Lung (tissue), 13 donors: ENCODE measurements around the gene DDX39B. TPM values are rescaled to one million over a fixed set of nuclear protein-coding genes. Genes with fewer than 3 reads are reported as not detected.

Experiments used
- ATAC-seq: fragments of 200-7000 bp; cut with Tn5 transposase; one replicate; pipeline ENCODE4 v1.9.1; 2020; ENCODE audit warnings: moderate number of reproducible peaks; ENCODE audit not compliant: insufficient read depth, low FRiP score
- DNase-seq, 3 donors: peaks; one replicate each; pipeline ENCODE4 v3.0.0-alpha.2; 2013 to 2017
- H3K27ac ChIP-seq, 2 donors: one replicate each; pipeline ENCODE4 v1.5.1; 2013; ENCODE audit warnings: mild to moderate bottlenecking in 2 of 2, moderate library complexity in 2 of 2, control low read depth in 1 of 2, inconsistent platforms in 1 of 2, low read depth in 1 of 2, low read length in 1 of 2
- H3K27me3 ChIP-seq, 3 donors: one replicate each; pipeline ENCODE4 v1.5.1; 2013; ENCODE audit warnings: low read length in 2 of 3; ENCODE audit not compliant: control insufficient read depth in 3 of 3, insufficient read depth in 3 of 3
- H3K36me3 ChIP-seq, 4 donors: one replicate each; pipeline ENCODE4 v1.5.1; 2013; ENCODE audit warnings: low read length in 4 of 4, mild to moderate bottlenecking in 1 of 4, moderate library complexity in 1 of 4; ENCODE audit not compliant: control insufficient read depth in 4 of 4, insufficient read depth in 4 of 4
- H3K4me1 ChIP-seq, 5 donors: one replicate each; pipeline ENCODE4 v1.5.1; 2013; ENCODE audit warnings: low read length in 5 of 5, mild to moderate bottlenecking in 2 of 5, moderate library complexity in 1 of 5; ENCODE audit not compliant: control insufficient read depth in 5 of 5, insufficient read depth in 5 of 5
- H3K4me3 ChIP-seq: one replicate; pipeline ENCODE4 v1.5.1; 2013; ENCODE audit warnings: mild to moderate bottlenecking, control low read depth, moderate library complexity
- H3K9ac ChIP-seq, 2 donors: one replicate each; pipeline ENCODE4 v1.5.1; 2013; ENCODE audit warnings: low read length in 2 of 2, control low read depth in 1 of 2; ENCODE audit not compliant: insufficient read depth in 1 of 2
- H3K9me3 ChIP-seq, 4 donors: one replicate each; pipeline ENCODE4 v1.5.1; 2013; ENCODE audit warnings: low read length in 3 of 4, mild to moderate bottlenecking in 1 of 4, moderate library complexity in 1 of 4; ENCODE audit not compliant: control insufficient read depth in 4 of 4, insufficient read depth in 3 of 4
- WGBS, 2 donors: extraction: QIAGEN DNeasy Blood & Tissue Kit; methylation state at CpG; one replicate each; pipeline ENCODE4 v1.1.7; 2013; 5-methylcytosine and 5-hydroxymethylcytosine counted together
- polyA plus RNA-seq, 2 donors: library from polyadenylated mRNA; stranded (reverse); fragments of 200-250 nt; gene quantifications; one replicate each; pipeline ENCODE4 v1.2.1, GENCODE V29; 2013
- small RNA-seq: library from RNA; depleted of rRNA; stranded (forward); fragments of <200 nt; gene quantifications from one replicate; pipeline ENCODE3, GENCODE V24; 2014; ENCODE audit warnings: low replicate concordance
- total RNA-seq, 2 donors: library from RNA; depleted of rRNA in 1 of 2; stranded (reverse); fragments of >200 nt in 1 of 2; gene quantifications; one replicate each; pipeline ENCODE4 v1.2.1, GENCODE V29; 2014 to 2021
- TF ChIP-seq, protein P1 (sequence below): IDR thresholded peaks from 2 replicates; pipeline ENCODE4 v1.5.1; 2012; ENCODE audit warnings: mild to moderate bottlenecking; ENCODE audit errors: control extremely low read depth, extremely low read depth
- donor health status: control.
- donor health status: control.
- donor health status: Bipolar disorder and iron deficiency.
- donor health status: healthy.
- donor health status: DM: yes; HTN: yes; CAD: no.

The DDX39B gene
- total and polyA plus RNA-seq, 4 donors: 316 to 418 (median 336) TPM

DNA sequence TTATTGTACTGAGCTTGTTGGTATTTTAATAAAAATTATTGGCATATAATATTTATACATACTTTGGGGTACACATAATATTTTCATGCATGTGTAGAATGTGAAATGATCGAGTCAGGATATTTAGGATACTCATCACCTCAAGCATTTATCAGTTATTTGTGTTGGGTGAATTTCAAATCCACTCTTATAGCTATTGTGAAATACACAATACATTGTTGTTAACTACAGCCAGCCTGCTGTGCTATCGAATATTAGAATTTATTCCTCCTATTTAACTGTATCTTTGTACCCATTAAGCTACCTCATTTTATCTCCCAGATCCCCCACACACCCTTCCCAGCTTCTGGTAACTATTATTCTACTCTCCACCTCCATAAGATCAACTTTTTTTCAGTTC lies 58.4 kb downstream of the DDX39B start:
- Histone ChIP-seq H3K36me3 (no peaks in the 10 kb centered on the region), H3K9me3 (no peaks in the 10 kb centered on the region), H3K27ac (no peak overlapping the region), H3K4me3 (no peak overlapping the region), H3K9ac (no peak overlapping the region), H3K27me3 (peaks cover 0 to 13% (median 0%) of the 10 kb centered on the region in 3 donors), H3K4me1 (no peaks in the 10 kb centered on the region)
- no peak for DNase-seq
- 57 to 90% methylated on average over 2 of the region's 2 CpGs for WGBS, 2 donors
- TF ChIP-seq, protein P1, sequence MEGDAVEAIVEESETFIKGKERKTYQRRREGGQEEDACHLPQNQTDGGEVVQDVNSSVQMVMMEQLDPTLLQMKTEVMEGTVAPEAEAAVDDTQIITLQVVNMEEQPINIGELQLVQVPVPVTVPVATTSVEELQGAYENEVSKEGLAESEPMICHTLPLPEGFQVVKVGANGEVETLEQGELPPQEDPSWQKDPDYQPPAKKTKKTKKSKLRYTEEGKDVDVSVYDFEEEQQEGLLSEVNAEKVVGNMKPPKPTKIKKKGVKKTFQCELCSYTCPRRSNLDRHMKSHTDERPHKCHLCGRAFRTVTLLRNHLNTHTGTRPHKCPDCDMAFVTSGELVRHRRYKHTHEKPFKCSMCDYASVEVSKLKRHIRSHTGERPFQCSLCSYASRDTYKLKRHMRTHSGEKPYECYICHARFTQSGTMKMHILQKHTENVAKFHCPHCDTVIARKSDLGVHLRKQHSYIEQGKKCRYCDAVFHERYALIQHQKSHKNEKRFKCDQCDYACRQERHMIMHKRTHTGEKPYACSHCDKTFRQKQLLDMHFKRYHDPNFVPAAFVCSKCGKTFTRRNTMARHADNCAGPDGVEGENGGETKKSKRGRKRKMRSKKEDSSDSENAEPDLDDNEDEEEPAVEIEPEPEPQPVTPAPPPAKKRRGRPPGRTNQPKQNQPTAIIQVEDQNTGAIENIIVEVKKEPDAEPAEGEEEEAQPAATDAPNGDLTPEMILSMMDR: no peak
- ATAC-seq: no peak

DNA sequence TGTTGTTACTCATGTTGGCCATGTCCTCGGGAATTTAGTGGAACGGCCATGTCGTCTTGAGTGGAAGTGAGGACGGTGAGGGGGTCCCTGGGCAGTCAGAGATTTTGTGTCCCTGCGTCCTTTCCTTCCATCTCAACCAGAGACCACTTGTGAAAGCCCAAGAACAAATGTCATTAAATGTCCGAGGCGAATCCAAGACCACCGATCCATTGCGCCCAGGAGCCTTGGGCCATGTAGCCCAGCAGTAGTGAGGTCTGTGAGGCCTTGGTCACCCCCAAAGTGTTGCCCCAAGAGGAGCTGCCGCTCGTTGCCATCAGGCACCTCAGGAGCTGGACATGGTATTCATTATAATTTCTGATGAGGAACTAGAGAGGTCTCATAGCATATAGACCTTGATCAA lies 61.2 kb downstream of the DDX39B start:
- 78 to 92% methylated on average over 11 of the region's 11 CpGs for WGBS, 2 donors
- no peaks in the 10 kb centered on the region for H3K9me3 ChIP-seq
- no peak for ATAC-seq
- TF ChIP-seq, protein P1: no peak
- peaks cover 0 to 24% (median 0%) of the 10 kb centered on the region in 3 donors for H3K27me3 ChIP-seq
- DNase-seq: no peak
- H3K4me1 ChIP-seq: no peaks in the 10 kb centered on the region
- no peak overlapping the region for H3K9ac ChIP-seq
- no peaks in the 10 kb centered on the region for H3K36me3 ChIP-seq
- H3K27ac ChIP-seq: no peak overlapping the region
- no peak overlapping the region for H3K4me3 ChIP-seq

Small RNA genes within 50 kb of the gene (small RNA-seq; reads per million reads assigned to genes)
- gene AL663061.1: not detected
- gene RF00019: not detected
- gene SNORD117: 450 reads per million, percentile 99 among the genes with 10 or more reads in this experiment
- not detected for gene SNORD84

Other genes with a start within 250 kb of the DDX39B start
- 1,000 to 10,000 TPM in 1 of 2 donors, 100 to 1,000 TPM in 1; 668 to 1,563 TPM for gene HLA-B, start 184.8 kb downstream of the DDX39B start, total RNA-seq
- gene HLA-B, start 184.8 kb downstream of the DDX39B start, polyA plus RNA-seq: 1,000 to 10,000 TPM; 1,310 to 3,772 TPM
- 10 to 100 TPM; 16.5 to 48.2 TPM for gene MICA, start 138.4 kb downstream of the DDX39B start, total RNA-seq
- 10 to 100 TPM; 27.7 to 28.0 TPM for gene MICA, start 138.4 kb downstream of the DDX39B start, polyA plus RNA-seq
- gene MICB, start 43.9 kb downstream of the DDX39B start, total RNA-seq: 1 to 10 TPM; 5.3 to 9.6 TPM
- gene MICB, start 43.9 kb downstream of the DDX39B start, polyA plus RNA-seq: 10 to 100 TPM in 1 of 2 donors, 1 to 10 TPM in 1; 3.8 to 10.2 TPM
- not detected for gene MCCD1, start 13.0 kb downstream of the DDX39B start, total RNA-seq
- gene MCCD1, start 13.0 kb downstream of the DDX39B start, polyA plus RNA-seq: not detected
- gene ATP6V1G2, start 4.6 kb upstream of the DDX39B start, total RNA-seq: 1 to 10 TPM in 1 of 2 donors, under 1 TPM in 1; 0.28 to 1.5 TPM
- gene ATP6V1G2, start 4.6 kb upstream of the DDX39B start, polyA plus RNA-seq: under 1 TPM; 0.47 to 0.56 TPM
- 10 to 100 TPM; 13.5 to 19.2 TPM for gene NFKBIL1, start 5.6 kb upstream of the DDX39B start, total RNA-seq
- gene NFKBIL1, start 5.6 kb upstream of the DDX39B start, polyA plus RNA-seq: 10 to 100 TPM; 18.9 to 32.2 TPM
- gene LTA, start 30.3 kb upstream of the DDX39B start, total RNA-seq: 1 to 10 TPM in 1 of 2 donors, under 1 TPM in 1; 0.54 to 1.2 TPM
- under 1 TPM; 0.28 to 0.40 TPM for gene LTA, start 30.3 kb upstream of the DDX39B start, polyA plus RNA-seq
- 1 to 10 TPM in 1 of 2 donors, under 1 TPM in 1; 0.23 to 6.6 TPM for gene TNF, start 33.6 kb upstream of the DDX39B start, total RNA-seq
- 10 to 100 TPM in 1 of 2 donors, 1 to 10 TPM in 1; 1.6 to 15.7 TPM for gene TNF, start 33.6 kb upstream of the DDX39B start, polyA plus RNA-seq
- gene LTB, start 40.4 kb upstream of the DDX39B start, total RNA-seq: 10 to 100 TPM in 1 of 2 donors, 1 to 10 TPM in 1; 9.9 to 14.6 TPM
- gene LTB, start 40.4 kb upstream of the DDX39B start, polyA plus RNA-seq: 10 to 100 TPM in 1 of 2 donors, 1 to 10 TPM in 1; 9.8 to 31.9 TPM
- gene LST1, start 44.3 kb upstream of the DDX39B start, total RNA-seq: 10 to 100 TPM in 1 of 2 donors, 1 to 10 TPM in 1; 9.6 to 78.8 TPM
- 100 to 1,000 TPM in 1 of 2 donors, 10 to 100 TPM in 1; 96.1 to 164 TPM for gene LST1, start 44.3 kb upstream of the DDX39B start, polyA plus RNA-seq
- under 1 TPM in 1 of 2 donors, not detected in 1; 0.64 TPM for gene NCR3, start 51.0 kb upstream of the DDX39B start, total RNA-seq
- under 1 TPM; 0.61 TPM for gene NCR3, start 51.0 kb upstream of the DDX39B start, polyA plus RNA-seq
- gene AIF1, start 73.2 kb upstream of the DDX39B start, total RNA-seq: 10 to 100 TPM; 38.7 to 86.0 TPM
- 100 to 1,000 TPM in 1 of 2 donors, 10 to 100 TPM in 1; 89.9 to 345 TPM for gene AIF1, start 73.2 kb upstream of the DDX39B start, polyA plus RNA-seq
- 100 to 1,000 TPM in 1 of 2 donors, 10 to 100 TPM in 1; 73.7 to 157 TPM for gene PRRC2A, start 78.7 kb upstream of the DDX39B start, total RNA-seq
- gene PRRC2A, start 78.7 kb upstream of the DDX39B start, polyA plus RNA-seq: 100 to 1,000 TPM in 1 of 2 donors, 10 to 100 TPM in 1; 90.4 to 115 TPM
- 100 to 1,000 TPM; 164 to 259 TPM for gene BAG6, start 110.7 kb upstream of the DDX39B start, total RNA-seq
- gene BAG6, start 110.7 kb upstream of the DDX39B start, polyA plus RNA-seq: 100 to 1,000 TPM; 189 to 322 TPM
- gene APOM, start 113.9 kb upstream of the DDX39B start, total RNA-seq: 1 to 10 TPM; 1.3 to 2.5 TPM
- gene APOM, start 113.9 kb upstream of the DDX39B start, polyA plus RNA-seq: 1 to 10 TPM; 2.2 to 8.8 TPM
- gene C6orf47, start 118.8 kb upstream of the DDX39B start, total RNA-seq: 10 to 100 TPM; 18.9 to 26.8 TPM
- gene C6orf47, start 118.8 kb upstream of the DDX39B start, polyA plus RNA-seq: 10 to 100 TPM; 23.5 to 24.5 TPM
- gene GPANK1, start 123.0 kb upstream of the DDX39B start, total RNA-seq: 10 to 100 TPM; 13.3 to 16.6 TPM
- gene GPANK1, start 123.0 kb upstream of the DDX39B start, polyA plus RNA-seq: 10 to 100 TPM; 12.7 to 15.7 TPM
- gene CSNK2B, start 124.1 kb upstream of the DDX39B start, total RNA-seq: 100 to 1,000 TPM; 114 to 123 TPM
- 100 to 1,000 TPM; 150 to 154 TPM for gene CSNK2B, start 124.1 kb upstream of the DDX39B start, polyA plus RNA-seq
- 10 to 100 TPM in 1 of 2 donors, 1 to 10 TPM in 1; 5.7 to 13.7 TPM for gene LY6G5B, start 128.0 kb upstream of the DDX39B start, total RNA-seq
- 1 to 10 TPM; 7.6 to 8.8 TPM for gene LY6G5B, start 128.0 kb upstream of the DDX39B start, polyA plus RNA-seq
- gene LY6G5C, start 139.1 kb upstream of the DDX39B start, total RNA-seq: 1 to 10 TPM; 3.0 to 5.0 TPM
- 1 to 10 TPM; 2.8 to 3.9 TPM for gene LY6G5C, start 139.1 kb upstream of the DDX39B start, polyA plus RNA-seq
- gene ABHD16A, start 161.3 kb upstream of the DDX39B start, total RNA-seq: 10 to 100 TPM; 49.5 to 57.7 TPM
- gene ABHD16A, start 161.3 kb upstream of the DDX39B start, polyA plus RNA-seq: 10 to 100 TPM; 30.6 to 68.6 TPM
- under 1 TPM in 1 of 2 donors, not detected in 1; 0.21 TPM for gene LY6G6F, start 164.9 kb upstream of the DDX39B start, total RNA-seq
- 1 to 10 TPM in 1 of 2 donors, not detected in 1; 2.2 TPM for gene LY6G6F, start 164.9 kb upstream of the DDX39B start, polyA plus RNA-seq
- gene LY6G6D, start 173.3 kb upstream of the DDX39B start, total RNA-seq: not detected
- gene LY6G6D, start 173.3 kb upstream of the DDX39B start, polyA plus RNA-seq: not detected
- gene LY6G6C, start 179.7 kb upstream of the DDX39B start, total RNA-seq: not detected
- under 1 TPM; 0.14 to 0.16 TPM for gene LY6G6C, start 179.7 kb upstream of the DDX39B start, polyA plus RNA-seq
- gene MPIG6B, start 181.4 kb upstream of the DDX39B start, total RNA-seq: 1 to 10 TPM in 1 of 2 donors, under 1 TPM in 1; 0.64 to 1.1 TPM
- 1 to 10 TPM in 1 of 2 donors, under 1 TPM in 1; 0.45 to 2.3 TPM for gene MPIG6B, start 181.4 kb upstream of the DDX39B start, polyA plus RNA-seq
- gene DDAH2, start 187.3 kb upstream of the DDX39B start, total RNA-seq: 10 to 100 TPM; 60.3 to 80.0 TPM
- gene DDAH2, start 187.3 kb upstream of the DDX39B start, polyA plus RNA-seq: 100 to 1,000 TPM; 103 to 130 TPM
- gene CLIC1, start 194.5 kb upstream of the DDX39B start, total RNA-seq: 100 to 1,000 TPM; 231 to 368 TPM
- 100 to 1,000 TPM; 387 to 763 TPM for gene CLIC1, start 194.5 kb upstream of the DDX39B start, polyA plus RNA-seq
- 10 to 100 TPM; 11.6 to 17.8 TPM for gene MSH5, start 198.0 kb upstream of the DDX39B start, total RNA-seq
- gene MSH5, start 198.0 kb upstream of the DDX39B start, polyA plus RNA-seq: 10 to 100 TPM in 1 of 2 donors, 1 to 10 TPM in 1; 4.5 to 15.1 TPM
- 1 to 10 TPM; 1.7 to 4.4 TPM for gene SAPCD1, start 220.7 kb upstream of the DDX39B start, total RNA-seq
- 1 to 10 TPM; 1.3 to 6.3 TPM for gene SAPCD1, start 220.7 kb upstream of the DDX39B start, polyA plus RNA-seq
- gene VWA7, start 235.3 kb upstream of the DDX39B start, total RNA-seq: 10 to 100 TPM in 1 of 2 donors, 1 to 10 TPM in 1; 4.6 to 14.2 TPM
- 1 to 10 TPM; 2.2 to 6.7 TPM for gene VWA7, start 235.3 kb upstream of the DDX39B start, polyA plus RNA-seq